GM18907 (cell line): ENCODE measurements around the gene PCCB.
"Not testable (repeated sequence)": the region's sequence is repeated elsewhere in the genome, so short reads cannot be mapped to it uniquely, and the experiment has no call there.

Source experiments
- ATAC-seq: cut with Tn5 transposase; IDR thresholded peaks from one replicate; pipeline ENCODE4 v1.9.1; 2021; ENCODE audit warnings: mild to moderate bottlenecking, moderate library complexity; ENCODE audit not compliant: unreplicated experiment

The PCCB gene

DNA sequence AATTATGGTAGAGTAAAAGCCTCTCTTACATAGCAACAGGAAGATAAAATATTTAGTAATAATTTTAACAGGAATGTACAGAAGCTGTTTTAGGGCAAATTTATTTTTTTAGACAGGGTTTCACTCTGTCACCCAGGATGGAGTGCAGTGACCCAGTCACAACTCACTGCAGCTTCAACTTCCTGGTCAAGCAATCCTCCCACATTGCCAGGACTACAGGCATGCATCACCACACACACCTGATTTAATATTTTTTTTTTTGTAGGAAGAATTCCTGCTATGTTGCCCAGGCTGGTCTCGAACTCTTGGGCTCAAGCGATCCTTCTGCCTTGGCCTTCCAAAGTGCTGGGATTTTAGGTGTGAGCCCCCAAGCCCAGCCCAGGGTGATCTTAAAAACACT is 61.1 kb downstream of the PCCB start:
- no peak for ATAC-seq

GRCh38 chr3:136311968-136312367 is 61.8 kb downstream of the PCCB start:
- no peak for ATAC-seq

- no peak for ATAC-seq
Measured at GRCh38 chr3:136326316-136326715, 76.2 kb downstream of the PCCB start.

DNA sequence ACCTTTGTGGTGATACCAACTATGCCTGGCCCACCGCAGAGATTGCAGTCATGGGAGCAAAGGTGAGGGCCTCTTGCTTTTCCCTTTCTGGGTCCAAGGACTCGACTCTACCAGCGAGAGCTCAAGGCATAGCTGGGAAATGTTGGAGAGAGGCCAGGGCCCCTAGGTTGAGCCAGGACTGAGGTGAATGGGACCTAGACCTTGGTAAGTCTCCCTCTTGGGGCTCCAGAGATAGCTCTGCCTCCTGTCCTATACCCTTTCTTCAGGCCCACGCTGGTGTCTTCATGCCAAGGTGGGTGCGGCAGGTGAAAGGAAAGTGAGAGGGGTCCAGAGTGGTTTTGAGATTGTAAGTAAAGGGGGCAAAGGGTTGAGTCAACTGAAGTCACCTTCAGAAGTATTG is 77.5 kb downstream of the PCCB start:
- ATAC-seq = no peak

- no peak for ATAC-seq
Measured at GRCh38 chr3:136329593-136329992, 79.5 kb downstream of the PCCB start.

DNA sequence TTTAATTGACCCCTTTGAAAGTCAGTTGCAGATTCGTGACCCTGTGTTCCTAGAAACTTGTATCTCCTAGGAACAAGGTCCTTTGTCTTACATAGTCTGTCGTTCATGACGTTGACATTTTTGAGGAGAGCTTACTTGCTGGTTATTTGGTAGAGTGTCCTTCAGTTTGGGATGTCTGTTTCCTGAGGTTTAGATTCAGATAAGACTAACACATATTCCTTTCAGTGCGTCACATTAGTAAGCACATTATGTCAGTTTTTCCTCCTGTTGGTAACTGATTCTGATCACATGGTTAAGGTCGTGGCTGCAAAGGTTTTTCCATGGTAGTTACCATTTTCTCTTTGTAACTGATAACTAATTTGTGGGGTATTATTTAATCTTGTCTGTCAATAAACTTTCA is 80.8 kb downstream of the PCCB start:
- no peak for ATAC-seq

- peak; percentile 55 for ATAC-seq
Measured at GRCh38 chr3:136332302-136332701, 82.2 kb downstream of the PCCB start.

GRCh38 chr3:136332776-136333175 is 82.6 kb downstream of the PCCB start:
- peak; percentile 34 for ATAC-seq

GRCh38 chr3:136334209-136334608 is 84.1 kb downstream of the PCCB start:
- ATAC-seq = no peak

GRCh38 chr3:136334726-136335125 is 84.6 kb downstream of the PCCB start:
- not testable (repeated sequence) for ATAC-seq

DNA sequence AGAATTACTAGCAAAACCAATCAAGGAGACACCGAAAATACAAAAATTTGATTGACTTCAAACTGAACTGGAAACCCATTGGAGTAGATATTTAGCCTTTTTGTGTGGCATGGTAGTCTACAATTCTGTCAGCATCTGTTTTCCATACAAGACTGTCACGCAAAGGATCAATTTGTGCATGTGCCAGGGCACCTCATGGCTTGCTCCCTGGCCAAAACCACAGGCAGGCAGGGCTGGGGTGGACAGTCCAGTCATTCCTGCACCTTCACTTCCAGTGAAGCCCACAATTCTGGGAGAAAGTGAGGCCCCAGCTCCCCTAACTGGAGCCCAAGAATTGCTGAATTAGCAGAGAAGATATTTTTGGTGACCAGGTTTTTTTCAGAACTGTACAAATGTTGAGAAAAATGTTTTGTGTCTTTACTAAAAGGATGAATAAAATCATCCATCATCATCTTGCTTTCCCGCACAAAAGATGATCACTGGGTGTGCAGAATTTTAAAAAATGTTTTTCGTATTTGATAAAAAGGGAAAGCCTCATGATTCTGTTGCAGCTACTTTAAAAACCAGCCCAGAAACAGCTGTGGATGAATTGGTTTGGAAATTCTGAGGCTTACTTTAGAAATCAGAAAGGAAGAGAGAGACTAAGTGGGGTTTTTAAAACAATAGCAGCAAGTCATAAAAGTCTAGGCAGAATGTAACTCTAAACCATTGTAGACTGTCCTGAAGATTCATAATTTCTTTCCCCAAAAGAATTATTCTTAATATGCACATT is 86.4 kb downstream of the PCCB start:
- ATAC-seq = no peak

DNA sequence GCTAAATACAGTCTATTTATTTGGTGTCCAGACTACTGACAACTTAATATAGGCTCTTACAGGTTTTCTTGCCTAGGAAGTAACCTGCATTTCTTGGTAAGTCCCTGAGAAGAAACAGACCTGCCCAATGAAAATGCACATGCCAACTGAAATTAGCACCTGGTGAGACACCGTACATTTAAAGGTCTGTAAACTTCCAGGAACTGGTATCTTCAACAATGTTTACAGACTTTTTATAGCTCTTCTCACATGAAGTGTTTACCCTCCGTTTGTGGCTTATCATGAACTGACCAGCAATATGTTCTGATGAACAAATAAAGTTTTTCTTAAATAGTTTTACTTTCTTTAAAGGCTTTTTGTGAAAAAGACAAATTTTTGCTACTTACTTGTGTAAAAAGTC is 93.3 kb downstream of the PCCB start:
- ATAC-seq = no peak

GRCh38 chr3:136343873-136344555 is 93.9 kb downstream of the PCCB start:
- ATAC-seq = no peak

GRCh38 chr3:136346486-136346885 is 96.3 kb downstream of the PCCB start:
- no peak for ATAC-seq

- ATAC-seq = no peak
Measured at GRCh38 chr3:136350132-136350531, 100.0 kb downstream of the PCCB start.

- no peak for ATAC-seq
Measured at GRCh38 chr3:136350557-136350956, 100.4 kb downstream of the PCCB start.

GRCh38 chr3:136351351-136351750 is 101.2 kb downstream of the PCCB start:
- ATAC-seq = no peak

DNA sequence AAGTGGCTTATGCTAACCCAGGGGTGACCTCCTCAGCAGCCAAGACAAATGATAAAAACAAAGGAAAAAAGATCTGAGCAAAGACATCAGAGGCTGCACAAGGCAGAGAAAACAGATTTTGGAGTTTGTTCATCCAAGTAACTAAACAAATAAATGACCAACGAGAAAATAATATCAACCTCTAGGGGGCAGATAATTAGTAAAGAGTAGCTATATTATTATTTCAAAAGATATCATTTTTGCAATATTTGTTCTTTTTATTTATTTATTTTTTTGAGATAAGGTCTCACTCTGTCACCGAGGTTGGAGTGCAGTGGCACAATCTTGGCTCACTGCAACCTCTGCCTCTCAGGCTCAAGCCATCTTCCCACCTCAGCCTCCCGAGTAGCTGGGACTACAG is 101.8 kb downstream of the PCCB start:
- ATAC-seq = no peak

DNA sequence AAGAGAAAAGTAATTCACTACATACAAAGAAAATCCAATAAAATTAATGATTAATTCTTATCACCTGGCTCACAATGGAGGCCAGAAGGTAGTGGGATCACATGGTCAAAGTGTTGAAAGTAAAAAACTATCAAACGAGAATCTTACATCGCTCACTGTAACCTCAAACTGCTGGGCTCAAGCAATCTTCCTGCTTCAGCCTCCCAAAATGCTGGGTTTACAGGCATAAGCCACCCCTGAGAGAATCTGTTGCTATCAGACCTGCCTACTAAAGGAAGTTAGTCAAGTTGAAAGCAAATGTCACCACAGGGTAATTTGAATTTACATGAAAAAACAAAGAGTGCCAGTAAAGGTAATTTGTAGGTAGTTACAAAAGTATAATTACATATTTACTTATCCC is 103.3 kb downstream of the PCCB start:
- ATAC-seq = peak; percentile 87

DNA sequence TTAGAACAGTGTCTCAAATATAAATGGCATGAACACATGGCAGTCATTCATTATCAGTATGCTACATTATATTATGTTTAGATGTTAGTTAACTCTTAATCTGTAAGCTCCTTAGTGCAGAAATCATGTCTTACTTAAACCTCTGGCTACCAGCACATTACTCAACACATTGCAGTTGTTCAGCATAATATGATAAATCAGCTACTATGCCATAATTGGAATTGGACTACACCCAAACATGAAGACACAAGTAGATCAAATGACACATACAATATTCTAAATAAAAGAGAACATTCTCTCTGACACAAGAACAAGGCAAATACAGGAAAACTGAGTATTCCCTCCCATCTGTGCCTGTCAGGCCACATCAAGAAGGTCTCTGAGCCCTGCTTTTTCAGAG is 116.1 kb downstream of the PCCB start:
- ATAC-seq = no peak

DNA sequence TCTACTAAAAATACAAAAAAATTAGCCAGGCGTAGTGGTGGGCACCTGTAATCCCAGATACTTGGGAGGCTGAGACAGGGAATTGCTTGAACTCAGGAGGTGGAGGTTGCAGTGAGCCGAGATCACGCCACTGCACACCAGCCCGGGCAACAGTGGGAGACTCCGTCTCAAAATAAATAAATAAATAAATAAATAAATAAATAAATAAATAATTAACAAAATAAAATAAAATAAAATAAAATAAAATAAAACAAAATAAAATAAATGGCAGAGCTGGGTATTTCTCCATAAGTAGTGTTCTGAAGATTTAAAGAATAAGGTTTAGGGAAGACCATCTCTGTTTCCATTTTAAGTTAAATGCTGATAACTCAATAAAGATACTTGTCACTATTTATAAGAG is 125.7 kb downstream of the PCCB start:
- ATAC-seq = not testable (repeated sequence)

DNA sequence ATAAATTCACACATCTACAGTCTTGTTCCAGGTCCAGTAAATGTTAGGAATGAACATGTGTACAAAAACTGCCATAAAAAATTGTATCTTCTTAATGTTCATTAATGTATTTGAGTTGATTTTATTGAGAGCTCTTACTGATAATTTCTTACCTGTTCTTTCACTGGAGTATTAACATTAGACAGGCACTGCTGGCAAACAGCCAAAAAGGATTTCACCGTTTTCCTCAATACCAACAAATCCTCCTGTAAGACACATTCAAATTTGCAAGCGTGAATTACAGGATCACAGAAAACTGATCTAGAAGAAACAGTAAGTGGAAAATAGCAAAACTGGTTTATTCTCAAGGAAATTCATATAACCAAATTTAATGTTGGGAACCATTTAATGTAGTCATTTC is 127.4 kb downstream of the PCCB start:
- ATAC-seq = no peak

- ATAC-seq = no peak
Measured at GRCh38 chr3:136378011-136378410, 127.9 kb downstream of the PCCB start.
